ENCODE data around the gene FSD2. TPM values are rescaled to one million over a fixed set of nuclear protein-coding genes. Genes with fewer than 3 reads are reported as not detected.

Gene FSD2
- total and polyA plus RNA-seq, 2 of the 4 experiments (the other 2 are of a cell fraction): not detected

GRCh38 chr15:82749951-82750830 lies 55.7 kb downstream of the FSD2 start:
- dilution Hi-C loops (cut with HindIII; ENCODE audit: low sequenced_read_pairs, unreplicated experiment) (no loop called here), intact Hi-C loops (cut with micrococcal nuclease) (loop anchor here (1.0 to 5.0 kb wide), 3 partner anchors 59 to 237 kb away; partner anchors contain the start of genes RAMAC, RPS17 and WHAMM), in situ Hi-C loops (cut with MboI; ENCODE audit: low sequenced_read_pairs) (loop anchor here (10.0 kb wide), 1 partner anchor 65 kb away; no protein-coding TSS in a partner anchor)
- H3K27me3 ChIP-seq (ENCODE audit: control insufficient read depth, insufficient read depth, low read length): no peaks in the 10 kb centered on the region
- POLR2A ChIA-PET (ENCODE audit: unreplicated experiment): interaction anchor here (0.5 to 0.6 kb wide), 3 partner anchors 10 to 235 kb away, joined by 3 to 4 read pairs (median 3); partner anchors contain the start of gene RAMAC
- H2AFZ ChIP-seq (replicated peaks; ENCODE audit: low read length, poor library complexity): peak overlapping the region; percentile 95
- H4K20me1 ChIP-seq (ENCODE audit: insufficient read depth, low read length): peaks cover 5% of the 10 kb centered on the region; the same call in 1 of the 2 replicates
- peaks cover 2% of the 10 kb centered on the region; the same call in 1 of the 2 replicates for H3K4me1 ChIP-seq (ENCODE audit: control insufficient read depth, insufficient read depth, low read length)
- CTCF ChIA-PET: interaction anchor here (0.8 kb wide), 1 partner anchor 261 kb away, joined by 3 read pairs; the partner anchor contains the start of gene C15orf40
- H2BK120ac ChIP-seq (ENCODE audit: low read depth, low read length): peak overlapping the region; percentile 32
- H3K9me1 ChIP-seq (ENCODE audit: insufficient read depth, low read length): no peaks in the 10 kb centered on the region; the same call in 1 of the 2 replicates
- BruUV-seq (replicated peaks): TSS peak; percentile 76
- peak overlapping the region; percentile 90 for H4K5ac ChIP-seq (ENCODE audit: low read depth, low read length)
- peaks cover 4% of the 10 kb centered on the region; the same call in 1 of the 2 replicates for H3K36me3 ChIP-seq (ENCODE audit: control insufficient read depth, insufficient read depth, low read length)
- peak overlapping the region; percentile 38 for H3K18ac ChIP-seq (ENCODE audit: low read depth, low read length)
- 0 out of 2 replicates have a peak overlapping the region, but pooled peaks have one; percentile 7 for H2BK20ac ChIP-seq (ENCODE audit: low read depth, low read length)
- peak overlapping the region; percentile 89 for H3K4ac ChIP-seq (ENCODE audit: low read depth, low read length)
- 0% methylated on average over 10 of the region's 47 CpGs; no CpG with 5 or more reads in 1 of the 2 experiments for WGBS, 2 experiments (ENCODE audit: extremely low coverage in 2 of 2, insufficient read length in 1 of 2)
- peaks cover 23 to 28% of the 10 kb centered on the region in 2 experiments for H3K79me1 ChIP-seq (ENCODE audit: low read depth in 1 of 2, low read length in 2 of 2)
- H3K4me2 ChIP-seq (ENCODE audit: low read depth, low read length): peak overlapping the region; percentile 93
- H3K23ac ChIP-seq (ENCODE audit: low read depth, low read length): peak overlapping the region; percentile 80
- DNase-seq (peak; percentile 94), ATAC-seq (ENCODE audit: low read depth) (peak; percentile 99)
- H4K8ac ChIP-seq (ENCODE audit: low read depth in 2 of 2, low read length in 2 of 2): peak overlapping the region; percentile 86 to 97
- no peaks in the 10 kb centered on the region for H3K9me3 ChIP-seq (ENCODE audit: control insufficient read depth, insufficient read depth, low read length)
- peak overlapping the region; percentile 86 for H3K4me3 ChIP-seq (ENCODE audit: insufficient read depth, low read depth, low read length)
- H3K9ac ChIP-seq (ENCODE audit: low read depth, low read length): peak overlapping the region; percentile 93
- peak overlapping the region; percentile 85 for H3K14ac ChIP-seq (replicated peaks; ENCODE audit: low read depth, low read length)
- peak overlapping the region; percentile 72 for H2AK5ac ChIP-seq (ENCODE audit: low read depth, low read length)
- peak overlapping the region; percentile 87 for H3K27ac ChIP-seq (ENCODE audit: insufficient read depth, low read length)
- peak overlapping the region; percentile 63 for H4K91ac ChIP-seq (ENCODE audit: insufficient read depth, low read depth, low read length)
- peak overlapping the region; percentile 19; the same call in 1 of the 3 replicates for H2BK15ac ChIP-seq (ENCODE audit: low read depth, low read length)
- H2BK5ac ChIP-seq (ENCODE audit: low read depth, low read length, poor library complexity, severe bottlenecking): peak overlapping the region; percentile 70
- H3K56ac ChIP-seq (ENCODE audit: extremely low read depth, insufficient read depth, low read length): peak overlapping the region; percentile 88
- peak overlapping the region; percentile 93 for H2AK9ac ChIP-seq (replicated peaks; ENCODE audit: low read depth, low read length, poor library complexity)
- peak; percentile 77 for TF ChIP-seq POLR2A (IDR thresholded peaks at IDR 0.05; ENCODE audit: low read depth, low read length)
- no peak for TF ChIP-seq CHD1 (IDR thresholded peaks at IDR 0.05; ENCODE audit: low read depth, low read length)
- TF ChIP-seq FOS (IDR thresholded peaks at IDR 0.05; ENCODE audit: low read depth, low read length): no peak
- no peak for TF ChIP-seq CEBPB (IDR thresholded peaks at IDR 0.05; ENCODE audit: low read depth, low read length)
- no peak for TF ChIP-seq RCOR1 (IDR thresholded peaks at IDR 0.05; ENCODE audit: insufficient replicate concordance, low read length)
- no peak for TF ChIP-seq NFE2L2 (IDR thresholded peaks at IDR 0.05; ENCODE audit: low read depth, low read length)
- TF ChIP-seq RFX5 (IDR thresholded peaks at IDR 0.05; ENCODE audit: low read depth, low read length): no peak
- no peak for TF ChIP-seq ELK1 (IDR thresholded peaks at IDR 0.05; ENCODE audit: borderline replicate concordance, low read depth, low read length)
- peak; percentile 97 for TF ChIP-seq MXI1 (IDR thresholded peaks at IDR 0.05; ENCODE audit: borderline replicate concordance, low read depth, low read length)
- TF ChIP-seq RAD21 (IDR thresholded peaks at IDR 0.05; ENCODE audit: low read length): no peak
- TF ChIP-seq CTCF (conservative IDR thresholded peaks at IDR 0.05; ENCODE audit: low read depth, low read length): no peak
- TF ChIP-seq MAZ (IDR thresholded peaks at IDR 0.05; ENCODE audit: borderline replicate concordance, low read depth, low read length): no peak
- peak; percentile 71; the same call in 1 of the 2 replicates for TF ChIP-seq BHLHE40 (IDR thresholded peaks at IDR 0.05; ENCODE audit: low read depth, low read length)
- TF ChIP-seq SMC3 (IDR thresholded peaks at IDR 0.05; ENCODE audit: low read depth, low read length): no peak

Data from IMR-90 (cell line).